Right kidney (tissue), 9 donors: ENCODE data around the gene FOXO4.
"Not testable (repeated sequence)": the region's sequence is repeated elsewhere in the genome, so short reads cannot be mapped to it uniquely, and the experiment has no call there.

Source experiments
- DNase-seq: peaks from one replicate; pipeline ENCODE4 v3.0.0-alpha.2; 2016
- long read RNA-seq, 8 donors: transcript quantifications; one replicate each; lab custom pipeline, GENCODE V29; 2026

Gene FOXO4, protein sequence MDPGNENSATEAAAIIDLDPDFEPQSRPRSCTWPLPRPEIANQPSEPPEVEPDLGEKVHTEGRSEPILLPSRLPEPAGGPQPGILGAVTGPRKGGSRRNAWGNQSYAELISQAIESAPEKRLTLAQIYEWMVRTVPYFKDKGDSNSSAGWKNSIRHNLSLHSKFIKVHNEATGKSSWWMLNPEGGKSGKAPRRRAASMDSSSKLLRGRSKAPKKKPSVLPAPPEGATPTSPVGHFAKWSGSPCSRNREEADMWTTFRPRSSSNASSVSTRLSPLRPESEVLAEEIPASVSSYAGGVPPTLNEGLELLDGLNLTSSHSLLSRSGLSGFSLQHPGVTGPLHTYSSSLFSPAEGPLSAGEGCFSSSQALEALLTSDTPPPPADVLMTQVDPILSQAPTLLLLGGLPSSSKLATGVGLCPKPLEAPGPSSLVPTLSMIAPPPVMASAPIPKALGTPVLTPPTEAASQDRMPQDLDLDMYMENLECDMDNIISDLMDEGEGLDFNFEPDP
- long read RNA-seq, donor 1, partial matches to known transcripts: 0 of 2 reads
- long read RNA-seq, donor 1, other reads (novel, unspliced or antisense): 0 of 2 reads
- long read RNA-seq, donor 2, partial matches to known transcripts: 0 of 2 reads
- long read RNA-seq, donor 2, other reads (novel, unspliced or antisense): 0 of 2 reads
- long read RNA-seq, donor 3, partial matches to known transcripts: 0 of 1 reads
- long read RNA-seq, donor 3, other reads (novel, unspliced or antisense): 0 of 1 reads
- long read RNA-seq, donor 4, partial matches to known transcripts: 11 of 12 reads
- long read RNA-seq, donor 4, other reads (novel, unspliced or antisense): 0 of 12 reads
- long read RNA-seq, donor 5, partial matches to known transcripts: 0 of 4 reads
- long read RNA-seq, donor 5, other reads (novel, unspliced or antisense): 0 of 4 reads
- long read RNA-seq, donor 6, partial matches to known transcripts: 10 of 10 reads
- long read RNA-seq, donor 6, other reads (novel, unspliced or antisense): 0 of 10 reads
- long read RNA-seq, donor 7, partial matches to known transcripts: 16 of 18 reads
- long read RNA-seq, donor 7, other reads (novel, unspliced or antisense): 0 of 18 reads
- long read RNA-seq, donor 8, partial matches to known transcripts: 7 of 7 reads
- long read RNA-seq, donor 8, other reads (novel, unspliced or antisense): 0 of 7 reads

DNA sequence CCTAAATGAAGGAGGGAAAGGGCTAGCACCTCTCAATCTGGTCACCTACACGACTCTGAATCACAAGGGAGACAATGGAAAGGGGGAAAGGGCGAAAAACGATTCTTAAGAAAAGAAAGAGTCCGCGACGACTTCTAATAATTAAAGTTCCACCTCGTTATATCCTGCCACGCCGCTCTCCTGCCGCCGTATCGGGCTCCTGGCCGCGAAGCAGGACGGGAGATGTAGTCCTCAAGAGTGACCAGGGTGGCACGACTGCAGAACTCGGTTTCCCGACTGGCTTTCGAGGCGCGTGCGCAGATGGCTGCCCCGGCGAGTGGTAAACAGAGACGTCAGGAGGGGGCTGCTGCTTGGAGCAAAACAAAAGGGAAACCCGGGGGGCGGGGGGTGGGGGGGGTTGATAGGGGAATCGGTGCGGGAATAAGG is at the start of gene FOXO4:
Gene FOXO4 (plus strand): TSS at position 297 of the 426 bp plus-strand sequence. CDS start 678 bp downstream, outside the sequence.
- peak; percentile 47 for DNase-seq

DNA sequence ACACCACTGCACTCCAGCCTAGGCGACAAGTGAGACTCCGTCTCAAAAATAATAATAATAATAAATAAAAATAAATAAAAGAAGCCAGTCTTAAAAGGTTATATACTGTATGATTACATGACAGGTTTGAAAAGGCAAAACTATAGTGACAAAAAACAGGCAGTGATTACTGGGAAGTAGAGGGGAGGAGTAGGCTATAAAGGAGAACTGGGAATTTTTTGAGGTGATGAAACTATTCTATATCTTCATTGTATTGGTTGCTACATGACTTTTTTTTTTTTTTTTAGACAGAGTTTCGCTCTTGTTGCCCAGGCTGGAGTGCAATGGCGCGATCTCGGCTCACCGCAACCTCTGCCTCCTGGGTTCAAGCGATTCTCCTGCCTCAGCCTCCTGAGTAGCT is 47.8 kb upstream of the FOXO4 start:
- not testable (repeated sequence) for DNase-seq

DNA sequence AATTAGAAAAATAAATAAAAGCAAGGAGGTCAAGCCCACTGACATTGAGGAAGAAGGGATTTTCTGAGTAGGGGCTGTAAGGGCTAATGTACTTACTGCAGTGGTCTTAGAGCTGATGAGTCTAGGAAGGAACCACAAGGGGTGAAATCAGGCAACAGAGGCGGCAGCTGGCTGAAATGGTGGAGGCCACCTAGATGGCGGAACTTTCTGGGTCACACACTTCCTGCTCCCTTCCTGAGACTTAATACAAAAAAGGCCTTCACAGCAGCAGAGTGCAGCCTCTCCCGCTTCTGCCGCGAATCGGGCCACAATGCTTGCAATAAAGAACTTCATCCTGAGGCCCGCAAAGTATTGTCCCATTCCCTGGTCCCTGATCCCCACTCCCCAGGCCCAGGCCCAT is 42.9 kb upstream of the FOXO4 start:
- DNase-seq: no peak

DNA sequence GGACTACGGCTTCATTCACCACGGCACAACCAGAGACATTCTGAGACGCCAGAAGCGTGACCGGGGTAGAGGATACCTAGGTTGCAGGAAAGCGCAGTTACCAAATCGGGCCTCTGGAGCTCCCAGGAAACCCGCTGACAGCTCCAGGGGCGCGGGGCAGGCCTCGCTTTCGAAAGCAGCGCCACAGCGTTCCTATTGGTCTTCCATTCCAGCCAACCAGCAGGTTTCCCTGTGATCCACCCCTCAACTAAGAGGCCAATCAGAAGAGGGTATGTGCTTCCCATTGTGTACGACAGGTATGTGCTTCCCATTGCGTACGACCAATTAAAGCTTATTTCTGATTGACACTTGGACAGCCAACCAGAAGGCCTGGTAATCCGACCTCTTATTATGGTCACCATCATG is 42.4 kb upstream of the FOXO4 start:
- no peak for DNase-seq

DNA sequence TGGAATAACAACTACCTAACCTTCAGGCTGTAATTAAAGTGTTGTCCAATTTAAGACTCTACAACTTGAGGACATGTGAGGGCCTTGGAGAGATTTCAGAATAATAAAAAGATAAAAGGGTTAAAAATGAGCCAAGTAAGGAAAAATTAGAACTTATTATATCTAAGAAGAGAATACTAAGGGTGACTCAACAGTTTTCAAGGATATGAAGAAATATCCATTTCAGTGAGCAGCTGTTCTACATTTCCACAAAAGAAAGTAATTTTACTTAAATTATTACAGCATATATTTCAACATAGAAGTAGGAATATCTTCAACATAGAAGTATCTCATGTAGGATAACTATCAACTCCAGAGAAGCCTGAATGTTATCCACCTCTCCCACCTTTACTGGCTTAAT is 38.8 kb upstream of the FOXO4 start:
- DNase-seq: no peak

DNA sequence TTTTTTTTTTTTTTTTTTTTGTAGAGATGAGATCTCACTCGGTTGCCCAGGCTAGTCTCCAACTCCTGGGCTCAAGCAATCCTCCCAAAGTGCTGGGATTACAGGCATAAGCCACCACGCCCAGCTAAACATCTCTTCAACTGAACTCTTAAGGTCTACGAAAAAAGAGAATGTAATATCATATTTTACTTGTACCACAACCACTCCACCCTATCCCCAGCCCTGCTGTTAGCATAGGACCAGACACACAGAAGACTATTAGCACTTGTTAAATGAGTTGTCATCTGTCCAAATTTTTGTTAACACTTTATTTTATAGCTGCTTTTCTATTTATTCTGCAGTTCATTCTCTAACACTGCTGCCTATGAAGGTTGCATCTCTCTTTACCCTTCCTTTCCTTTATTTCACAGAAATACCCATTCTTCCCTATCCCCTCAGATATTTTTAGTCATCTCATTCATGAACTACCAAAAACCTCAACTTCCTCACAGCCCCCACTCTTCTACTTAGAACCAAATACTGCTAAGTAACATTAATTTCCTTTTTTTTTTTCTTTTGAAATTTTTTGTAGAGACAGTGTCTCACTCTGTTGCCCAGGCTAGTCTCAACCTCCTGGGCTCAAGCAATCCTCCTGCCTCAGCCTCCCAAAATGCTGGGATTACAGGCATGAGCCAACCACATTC is 37.7 kb upstream of the FOXO4 start:
- no peak for DNase-seq

DNA sequence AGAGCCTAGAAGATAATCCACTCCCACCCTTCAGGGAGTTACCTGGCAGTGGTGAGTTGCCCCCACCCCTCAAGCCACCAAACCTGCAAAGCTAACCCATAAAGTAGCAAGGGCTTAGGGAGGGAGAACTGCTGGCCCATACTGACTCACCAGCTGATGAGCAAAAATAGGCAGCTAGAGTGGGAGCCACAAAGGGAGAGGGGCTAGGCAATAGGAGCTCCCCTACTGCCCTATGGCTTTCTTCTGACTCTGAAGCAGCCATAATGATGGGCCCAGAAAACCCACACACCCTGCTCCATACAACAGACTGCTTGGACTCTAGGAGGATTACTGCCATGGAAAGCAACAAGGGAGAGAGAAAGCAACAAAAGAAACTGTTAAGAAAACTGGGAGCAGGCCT is 35.5 kb upstream of the FOXO4 start:
- DNase-seq: no peak

DNA sequence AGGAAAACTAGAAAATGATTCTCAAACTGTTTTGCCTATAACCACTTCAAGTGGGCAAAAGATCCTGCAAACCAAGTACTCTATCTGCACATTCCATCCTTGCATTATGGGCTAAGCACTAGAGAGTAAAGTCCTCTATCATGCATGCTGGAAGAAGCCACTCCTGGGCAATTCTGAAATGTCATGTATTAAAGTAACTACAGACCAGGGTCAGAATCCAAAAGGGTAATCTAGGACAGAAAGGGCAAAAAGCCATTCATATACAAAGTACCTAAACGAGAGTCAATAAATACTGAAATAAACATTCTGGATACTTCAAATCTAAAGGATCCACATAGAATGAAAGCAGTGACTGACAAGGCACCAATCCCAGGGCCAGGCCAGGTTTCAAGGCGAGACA is 28.6 kb upstream of the FOXO4 start:
- no peak for DNase-seq

DNA sequence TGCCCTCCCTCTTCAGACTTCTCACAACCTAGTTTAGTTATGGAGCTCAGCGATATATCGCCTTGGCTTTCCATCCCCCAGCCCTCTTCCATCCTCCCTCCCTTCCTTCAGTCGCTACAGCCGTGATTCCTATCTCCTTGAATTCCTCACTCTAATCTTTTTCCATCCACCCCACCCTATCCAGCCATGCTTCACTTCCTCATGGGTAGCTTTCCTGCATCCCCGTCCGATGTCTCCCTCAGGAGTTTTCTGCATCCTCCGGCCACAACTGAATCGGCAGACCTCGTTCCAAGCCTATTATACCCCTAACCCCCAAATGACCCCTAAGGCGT is 28.0 kb upstream of the FOXO4 start:
- DNase-seq: no peak

DNA sequence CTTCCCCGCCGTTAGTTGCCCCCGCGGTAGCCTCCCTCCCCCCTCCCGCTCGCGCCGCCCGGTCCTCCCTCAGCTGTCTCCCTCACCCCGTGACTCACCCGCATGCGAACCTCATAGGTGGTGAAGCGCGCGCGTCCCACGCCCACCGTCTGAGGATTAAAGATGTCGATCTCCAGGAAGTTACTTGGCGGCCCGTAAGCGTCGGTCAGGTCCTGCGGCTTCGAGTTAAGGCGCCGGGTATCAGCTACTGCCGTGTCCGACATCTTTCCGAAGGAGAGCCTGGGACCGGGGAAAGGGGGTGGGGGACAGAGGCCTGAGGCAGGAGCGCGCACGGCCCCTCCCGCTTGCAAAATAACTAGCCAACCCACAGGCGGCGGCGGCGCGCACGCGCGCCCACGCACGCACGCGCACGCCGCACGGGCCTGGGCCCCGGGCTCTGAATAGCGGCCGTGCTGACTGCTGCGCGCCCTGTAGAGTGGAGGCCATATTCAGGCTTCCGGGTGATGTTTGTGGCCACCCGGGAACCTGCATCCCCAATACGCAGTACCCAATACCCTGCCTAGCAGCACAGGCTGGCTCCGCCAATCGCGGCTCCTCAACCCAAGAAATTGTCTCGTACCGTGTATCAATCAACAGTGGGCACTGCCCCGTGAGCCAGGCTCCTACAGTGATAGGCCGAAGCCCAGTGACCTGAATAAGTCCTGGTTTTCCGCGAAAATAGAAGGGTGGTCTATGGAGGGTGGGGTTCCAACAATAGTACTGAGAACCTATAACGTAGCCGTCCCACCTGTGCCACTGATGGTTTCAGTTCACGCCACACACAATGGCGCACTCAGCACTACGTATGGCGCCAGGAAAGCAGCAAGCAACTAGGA is 27.4 kb upstream of the FOXO4 start, which contains the start of gene SNX12:
Gene SNX12 (minus strand): TSS at position 291 of the 875 bp plus-strand sequence. CDS start 28 bp downstream, at position 263.
- peak; percentile 93 for DNase-seq

DNA sequence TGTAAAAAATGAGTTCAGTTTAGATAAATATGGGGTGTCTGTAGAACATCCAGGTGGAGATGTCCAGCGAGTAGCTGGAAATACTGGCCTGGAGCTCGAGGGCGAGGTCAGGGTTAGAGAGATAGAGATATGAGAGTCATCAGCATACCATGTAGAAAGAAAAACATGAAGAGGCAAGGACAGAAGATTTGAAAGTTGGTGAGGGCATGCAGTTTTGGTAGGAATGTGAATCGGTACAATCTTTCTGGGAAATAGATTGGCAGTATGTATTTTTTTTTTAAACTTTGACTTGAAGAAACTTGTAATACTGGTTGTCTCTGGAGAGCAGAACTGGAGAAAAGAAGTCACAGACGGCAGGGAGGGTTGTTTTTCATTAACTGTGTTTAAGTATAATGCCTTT is 25.1 kb upstream of the FOXO4 start:
- no peak for DNase-seq

DNA sequence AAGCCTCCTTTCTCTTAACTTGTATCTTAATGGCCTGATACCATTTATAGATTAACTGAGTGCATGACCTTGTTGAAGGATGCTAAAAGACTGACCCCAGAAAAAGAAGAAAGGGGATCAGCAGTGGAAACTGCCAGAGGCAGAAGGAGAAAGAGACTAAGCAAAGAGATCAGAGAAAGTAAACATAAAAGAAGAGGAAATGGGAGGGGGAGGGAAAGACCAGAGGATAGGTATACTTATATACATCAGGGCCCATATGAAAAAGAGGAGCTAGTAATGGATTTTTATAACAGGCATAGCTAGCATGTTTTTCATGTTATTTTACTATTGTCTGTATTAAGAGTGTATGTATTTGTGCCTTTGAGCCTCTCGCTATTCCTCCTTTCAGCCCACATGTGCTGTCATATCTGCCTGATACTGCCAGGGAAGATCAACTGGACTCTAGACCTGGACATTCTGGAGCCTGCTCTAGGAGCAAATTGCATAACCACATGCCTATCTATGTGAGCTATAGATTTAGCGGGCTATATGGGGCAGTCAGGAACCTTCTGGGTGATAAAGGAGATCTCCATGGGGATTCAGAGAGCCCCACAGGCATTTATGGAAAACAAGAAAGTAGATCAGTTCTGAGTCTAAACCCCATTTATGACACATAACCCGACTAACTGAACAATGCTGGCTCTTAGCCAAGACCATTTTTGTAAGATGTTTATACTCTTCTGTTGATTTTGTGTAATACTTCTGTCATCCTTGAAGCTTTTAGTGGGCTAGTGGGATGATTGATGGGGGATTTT is 14.1 kb upstream of the FOXO4 start:
- DNase-seq: no peak

DNA sequence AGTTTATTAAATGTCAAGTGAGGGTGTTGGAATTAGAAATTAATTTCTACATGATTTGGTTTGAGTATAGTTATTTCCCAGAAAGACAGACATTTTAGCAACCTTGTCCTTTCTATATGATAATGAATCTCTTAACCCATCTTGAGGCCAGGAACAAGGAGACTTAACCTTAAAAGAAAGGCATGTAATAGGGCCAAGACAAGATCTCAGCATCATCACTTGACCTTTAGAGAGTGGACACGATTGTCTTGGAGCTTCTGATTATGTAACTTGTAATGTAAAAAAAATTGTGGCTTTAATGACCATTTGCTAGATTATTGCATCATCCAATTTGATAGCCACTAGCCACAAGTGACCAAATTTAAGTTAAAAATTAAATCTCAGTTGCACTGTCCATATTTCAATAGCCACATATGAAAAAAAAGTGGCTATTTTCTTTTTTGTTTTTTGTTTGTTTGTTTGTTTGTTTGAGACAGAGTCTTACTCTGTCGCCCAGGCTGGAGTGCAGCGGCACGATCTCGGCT is 13.5 kb upstream of the FOXO4 start:
- no peak for DNase-seq

DNA sequence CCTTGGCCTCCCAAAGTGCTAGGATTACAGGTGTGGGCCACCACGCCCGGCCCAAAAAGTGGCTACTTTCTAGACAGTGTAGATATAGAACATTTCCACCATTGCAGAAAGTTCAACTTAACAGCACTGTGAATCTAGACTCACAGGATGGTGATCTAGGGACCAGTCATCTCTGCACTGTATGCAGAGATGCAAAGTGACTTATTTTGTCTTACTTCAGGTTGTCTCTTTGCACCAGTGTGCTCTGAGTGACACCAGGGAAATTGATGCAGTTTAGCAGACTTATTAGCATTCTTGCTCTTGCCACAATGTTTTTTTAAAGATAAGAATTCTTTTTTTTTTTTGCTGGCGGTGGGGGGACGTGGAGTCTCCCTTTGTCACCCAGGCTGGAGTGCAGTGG is 12.8 kb upstream of the FOXO4 start:
- no peak for DNase-seq

DNA sequence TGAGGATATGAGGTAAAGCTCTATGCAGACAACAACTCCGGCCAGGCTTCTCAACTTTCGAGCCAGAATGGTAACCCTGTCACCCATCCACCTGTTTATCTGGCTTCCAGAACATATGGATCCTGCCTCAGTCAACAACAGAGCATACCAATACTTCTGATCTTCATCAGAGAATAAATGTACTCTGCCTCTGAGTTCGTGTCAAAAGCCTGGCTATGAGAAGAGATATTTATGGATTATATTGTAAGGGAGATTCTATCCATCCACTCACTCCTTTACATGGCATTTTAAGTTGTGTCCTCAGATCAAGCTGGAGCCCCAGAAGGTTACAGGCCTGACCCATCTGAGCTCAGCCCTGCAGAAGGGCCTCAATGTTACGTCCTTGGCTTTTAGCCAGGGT is 9.8 kb upstream of the FOXO4 start:
- no peak for DNase-seq

DNA sequence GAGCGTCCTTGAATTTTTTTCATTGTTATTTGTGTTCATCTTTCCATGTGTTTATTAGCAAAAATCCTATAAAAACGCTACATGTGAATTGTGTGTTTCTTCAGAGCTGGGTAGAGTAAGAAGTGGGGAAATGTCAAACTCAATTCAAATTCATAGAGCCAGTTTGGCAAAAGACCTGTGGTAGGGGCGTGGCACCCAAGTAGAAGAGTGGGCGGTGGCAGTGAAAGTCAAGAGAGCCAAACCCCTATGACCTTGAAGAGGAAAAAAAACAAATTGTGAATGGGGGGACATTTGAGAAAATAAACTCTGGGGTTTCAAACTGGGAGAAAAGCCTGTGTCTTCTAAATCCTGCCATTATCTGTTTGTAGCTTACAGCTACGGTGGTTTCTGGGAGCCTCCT is 4.4 kb upstream of the FOXO4 start:
- no peak for DNase-seq

DNA sequence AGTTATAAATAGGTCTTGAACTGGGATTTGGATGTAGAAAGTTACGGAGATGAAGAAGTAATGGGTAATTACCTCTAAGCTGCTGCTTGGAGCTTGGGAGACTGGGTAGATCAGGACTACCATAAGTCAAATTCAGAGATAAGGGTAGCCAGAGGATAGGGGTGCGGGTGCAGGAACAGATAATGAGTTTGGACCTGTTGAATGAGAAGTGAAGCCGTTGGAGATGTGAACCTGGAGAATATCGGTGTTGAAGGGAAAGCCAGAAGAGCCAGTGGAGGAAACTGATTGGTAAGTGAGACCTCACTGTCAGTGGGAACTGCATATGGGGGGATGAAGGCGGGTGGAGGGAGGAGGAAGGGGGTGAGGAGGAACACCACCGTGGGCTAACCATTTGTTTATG is 618 bp upstream of the FOXO4 start:
- no peak for DNase-seq

DNA sequence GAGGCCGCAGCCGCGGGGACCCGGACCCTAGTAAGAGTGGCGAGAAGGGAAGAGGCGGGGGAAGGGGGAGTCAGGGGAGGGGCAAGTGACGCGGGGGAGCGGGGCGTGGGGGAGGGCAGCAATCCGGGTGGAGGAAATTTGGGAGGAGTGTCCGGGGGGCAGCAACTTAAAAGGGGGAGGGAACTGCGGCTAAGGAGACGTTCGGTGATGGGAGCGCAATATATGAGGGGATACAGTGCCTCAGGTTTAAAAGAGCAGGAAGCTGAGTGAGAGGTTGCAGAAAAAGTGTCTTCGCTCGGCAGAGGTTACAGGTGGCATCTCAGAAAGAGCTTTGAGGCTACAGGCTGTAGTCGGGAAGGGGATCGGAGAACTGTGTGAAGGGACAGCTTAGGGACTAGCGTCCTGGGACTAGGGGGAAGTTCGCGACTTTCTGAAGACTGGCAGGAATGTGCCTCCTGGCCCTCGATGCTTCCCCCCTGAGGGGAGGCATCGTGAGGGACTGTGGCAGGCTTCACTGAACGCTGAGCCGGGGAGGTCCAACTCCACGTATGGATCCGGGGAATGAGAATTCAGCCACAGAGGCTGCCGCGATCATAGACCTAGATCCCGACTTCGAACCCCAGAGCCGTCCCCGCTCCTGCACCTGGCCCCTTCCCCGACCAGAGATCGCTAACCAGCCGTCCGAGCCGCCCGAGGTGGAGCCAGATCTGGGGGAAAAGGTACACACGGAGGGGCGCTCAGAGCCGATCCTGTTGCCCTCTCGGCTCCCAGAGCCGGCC is 519 bp downstream of the FOXO4 start:
- peak; percentile 61 for DNase-seq

DNA sequence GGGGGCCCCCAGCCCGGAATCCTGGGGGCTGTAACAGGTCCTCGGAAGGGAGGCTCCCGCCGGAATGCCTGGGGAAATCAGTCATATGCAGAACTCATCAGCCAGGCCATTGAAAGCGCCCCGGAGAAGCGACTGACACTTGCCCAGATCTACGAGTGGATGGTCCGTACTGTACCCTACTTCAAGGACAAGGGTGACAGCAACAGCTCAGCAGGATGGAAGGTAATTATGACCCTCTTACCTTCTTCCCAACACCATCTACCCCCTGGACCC is 1.0 kb downstream of the FOXO4 start:
- DNase-seq: no peak

DNA sequence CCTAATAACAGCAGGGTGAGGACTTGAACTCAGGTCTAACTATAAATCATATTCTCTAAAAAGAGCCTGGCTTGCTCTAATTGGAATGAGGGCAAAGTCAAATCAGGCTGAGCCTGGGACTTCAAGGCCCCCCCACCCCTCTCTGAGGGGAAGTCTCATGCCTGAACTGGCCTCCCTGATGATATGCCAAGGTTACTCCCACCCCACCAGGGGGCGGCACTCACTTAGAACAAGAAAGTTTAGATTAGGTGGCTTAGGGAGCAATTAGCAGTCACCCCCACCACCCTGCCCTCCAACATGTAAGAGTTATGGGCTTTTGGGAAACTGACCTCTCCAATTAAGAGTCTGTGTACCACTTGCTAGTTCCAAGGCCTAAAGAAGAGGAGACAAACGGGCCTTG is 2.7 kb downstream of the FOXO4 start:
- DNase-seq: no peak
